Endothelial cell of umbilical vein (primary cell): Measurements from ENCODE around the gene HECTD2. TPM values are rescaled to one million over a fixed set of nuclear protein-coding genes. Genes with fewer than 3 reads are reported as not detected.
A peak's percentile ranks its signal among the peaks of the same experiment; 100 is the strongest.

Source experiments
- BruUV-seq: library from RNA; stranded (reverse); fragments of 400-500 nt; replicated peaks from 2 replicates; lab custom pipeline; 2021; lab: Mats Ljungman, UMichigan
- CTCF ChIA-PET: fragments of 300-600, 350-600 bp; sonication (Branson Sonifier 250); formaldehyde crosslinking; loops from one replicate; lab custom pipeline; 2021; ENCODE audit warnings: antibody characterized with exemption, inconsistent platforms; lab: Charles Lee
- POLR2A ChIA-PET: fragments of 300-600, 350-600 bp; sonication (Branson Sonifier 250); formaldehyde crosslinking; loops from one replicate; lab custom pipeline; 2021; ENCODE audit warnings: antibody characterized with exemption, inconsistent platforms; lab: Charles Lee
- DNase-seq: peaks from one replicate; pipeline ENCODE4 v3.0.0-alpha.2; 2011; ENCODE audit warnings: low read depth, low spot score
- FAIRE-seq: peaks from 2 replicates; lab custom pipeline; 2011; peaks lifted over from hg19 to GRCh38; lab: Jason Lieb, UNC
- H2AFZ ChIP-seq: 2 replicates; pipeline ENCODE4 v1.6.0; 2012; ENCODE audit warnings: low read depth, low read length, control low read depth, inconsistent platforms
- H3K27ac ChIP-seq: 2 replicates; pipeline ENCODE4 v1.5.1; 2011; ENCODE audit warnings: low read depth, mild to moderate bottlenecking, control low read depth, low read length, moderate library complexity; ENCODE audit not compliant: insufficient read depth
- H3K27me3 ChIP-seq, 2 experiments: 2 replicates each; pipeline versions ENCODE4 v1.6.0 to v1.6.1; 2011; ENCODE audit warnings: low read length in 2 of 2, mixed read lengths in 1 of 2; ENCODE audit not compliant: control insufficient read depth in 2 of 2, insufficient read depth in 2 of 2
- H3K36me3 ChIP-seq, 2 experiments: 2 replicates in 1 of 2; 3 replicates in 1 of 2; pipeline ENCODE4 v1.5.1; 2011; ENCODE audit warnings: low read length in 2 of 2, mild to moderate bottlenecking in 1 of 2, moderate library complexity in 1 of 2; ENCODE audit not compliant: control insufficient read depth in 2 of 2, insufficient read depth in 2 of 2; ENCODE audit errors: extremely low read depth in 1 of 2
- H3K4me1 ChIP-seq: 3 replicates; pipeline ENCODE4 v1.5.1; 2011; ENCODE audit warnings: mild to moderate bottlenecking, low read length; ENCODE audit not compliant: control insufficient read depth, insufficient read depth; ENCODE audit errors: extremely low read depth
- H3K4me2 ChIP-seq: 2 replicates; pipeline ENCODE4 v1.6.1; 2011; ENCODE audit warnings: low read length, control low read depth, mixed read lengths; ENCODE audit not compliant: insufficient read depth
- H3K4me3 ChIP-seq, 3 experiments: fragments of 200-600 bp in 1 of 3; sonication (generic), shearing (Covaris generic) in 1 of 3; replicated peaks in 1 of 3; 2 replicates each; pipeline ENCODE4 v1.5.1; 2011 to 2016; ENCODE audit warnings: control low read depth in 3 of 3, low read length in 3 of 3, mild to moderate bottlenecking in 2 of 3, inconsistent platforms in 1 of 3, low read depth in 1 of 3, moderate library complexity in 1 of 3; ENCODE audit not compliant: insufficient read depth in 1 of 3
- H3K79me2 ChIP-seq: 2 replicates; pipeline ENCODE4 v1.6.0; 2012; ENCODE audit warnings: low read length, inconsistent platforms; ENCODE audit not compliant: control insufficient read depth, insufficient read depth
- H3K9ac ChIP-seq: replicated peaks from 2 replicates; pipeline ENCODE3; 2011; ENCODE audit warnings: low read length, control low read depth; ENCODE audit not compliant: insufficient read depth; ENCODE audit errors: extremely low read depth
- H3K9me1 ChIP-seq: replicated peaks from 3 replicates; pipeline ENCODE4 v1.6.0; 2011; ENCODE audit warnings: mild to moderate bottlenecking, low read length; ENCODE audit not compliant: control insufficient read depth, insufficient read depth; ENCODE audit errors: extremely low read depth
- H3K9me3 ChIP-seq: replicated peaks from 2 replicates; pipeline ENCODE4 v1.5.1; 2012; ENCODE audit warnings: low read length, inconsistent platforms; ENCODE audit not compliant: control insufficient read depth, insufficient read depth
- H4K20me1 ChIP-seq: replicated peaks from 2 replicates; pipeline ENCODE3; 2011; ENCODE audit warnings: mild to moderate bottlenecking, low read length; ENCODE audit not compliant: control insufficient read depth, insufficient read depth; ENCODE audit errors: extremely low read depth
- CTCF ChIP-seq, 2 donors: IDR thresholded peaks; 1 replicate in 1 of 2; 2 replicates in 1 of 2; pipeline ENCODE4 v1.5.1; 2011; ENCODE audit warnings: low read length in 2 of 2, mild to moderate bottlenecking in 2 of 2, moderate library complexity in 2 of 2, control low read depth in 1 of 2, inconsistent platforms in 1 of 2, low read depth in 1 of 2; ENCODE audit not compliant: insufficient read depth in 1 of 2; ENCODE audit errors: extremely low read depth in 1 of 2
- EZH2 ChIP-seq: IDR thresholded peaks from 2 replicates; pipeline ENCODE4 v1.6.1; 2012; ENCODE audit warnings: borderline replicate concordance, low read depth, mild to moderate bottlenecking, moderate library complexity, low read length, inconsistent platforms; ENCODE audit not compliant: severe bottlenecking
- FOS ChIP-seq: IDR thresholded peaks from 2 replicates; pipeline ENCODE4 v1.6.1; 2011; ENCODE audit warnings: mild to moderate bottlenecking, low read length, moderate library complexity, borderline replicate concordance; ENCODE audit not compliant: insufficient read depth
- GATA2 ChIP-seq: IDR thresholded peaks from 2 replicates; pipeline ENCODE4 v1.7.0; 2011; ENCODE audit warnings: low read depth, mild to moderate bottlenecking, moderate library complexity, mixed read lengths, low read length; ENCODE audit not compliant: insufficient read length, insufficient read depth
- JUN ChIP-seq: IDR thresholded peaks from 2 replicates; pipeline ENCODE4 v1.6.1; 2011; ENCODE audit warnings: borderline replicate concordance, low read depth; ENCODE audit not compliant: insufficient read length, insufficient read depth
- MYC ChIP-seq: IDR thresholded peaks from one replicate; pipeline ENCODE4 v1.6.1; 2011; ENCODE audit warnings: mild to moderate bottlenecking, low read depth, low read length
- POLR2AphosphoS5 ChIP-seq: IDR thresholded peaks from 2 replicates; pipeline ENCODE4 v1.6.1; 2012; ENCODE audit warnings: low read depth, mild to moderate bottlenecking, control low read depth, low read length, moderate library complexity; ENCODE audit not compliant: insufficient read depth
- dilution Hi-C: fragments of 300-500 bp; cut with MboI; formaldehyde crosslinking; loops from one replicate; pipeline ENCODE4 v1.15.0; 2019; ENCODE audit warnings: low sequenced_read_pairs; ENCODE audit not compliant: extremely low pct_ligation_motif_present
- intact Hi-C: fragments of 100-400 bp; cut with micrococcal nuclease; formaldehyde crosslinking; loops from one replicate; pipeline ENCODE4 v1.10.0; 2022
- polyA plus RNA-seq, 4 experiments: library from polyadenylated mRNA; depleted of rRNA in 3 of 4; stranded (reverse) in 3 of 4; unstranded in 1 of 4; fragments of >200 nt; gene quantifications; 2 replicates each; pipeline versions ENCODE4 v1.2.1 to v1.2.3, GENCODE V29; 2011 to 2012; ENCODE audit warnings: missing spikeins in 1 of 4
- total RNA-seq: library from RNA; stranded (reverse); gene quantifications from 2 replicates; pipeline ENCODE4 v1.2.3, GENCODE V29; 2021

Gene HECTD2
- total and polyA plus RNA-seq, 2 donors (not counting 3 experiments of a cell fraction or from before 2014, with no cell fraction given): 4.2 to 10.7 TPM

GRCh38 chr10:91511549-91512330, 101.6 kb downstream of the HECTD2 start:
- no TSS peak for BruUV-seq
- CTCF ChIA-PET: no interaction called here
- POLR2A ChIA-PET: no interaction called here
- H3K36me3 ChIP-seq: peaks cover 0 to 2% of the 10 kb centered on the region in 2 experiments
- no peaks in the 10 kb centered on the region for H3K9me3 ChIP-seq
- H2AFZ ChIP-seq: no peak overlapping the region
- no peaks in the 10 kb centered on the region for H3K9me1 ChIP-seq
- H3K27me3 ChIP-seq: no peaks in the 10 kb centered on the region
- no peak for TF ChIP-seq EZH2
- TF ChIP-seq FOS: peak; percentile 10
- no peaks in the 10 kb centered on the region for H4K20me1 ChIP-seq
- H3K27ac ChIP-seq: no peak overlapping the region
- H3K9ac ChIP-seq: no peak overlapping the region
- H3K79me2 ChIP-seq: no peaks in the 10 kb centered on the region
- dilution Hi-C loops (no loop called here), intact Hi-C loops (no loop called here)
- no peak overlapping the region for H3K4me2 ChIP-seq
- H3K4me1 ChIP-seq: no peaks in the 10 kb centered on the region
- FAIRE-seq: no peak
- DNase-seq: no peak
- H3K4me3 ChIP-seq: no peak overlapping the region

- H3K4me2 ChIP-seq: no peak overlapping the region
- no peak overlapping the region for H3K9ac ChIP-seq
- POLR2A ChIA-PET: no interaction called here
- TF ChIP-seq POLR2AphosphoS5 (no peak), CTCF (IDR thresholded peaks at IDR 0.05; ENCODE audit: extremely low read depth in 1 of 2, insufficient read depth in 1 of 2, low read depth in 1 of 2, low read length in 2 of 2) (no peak), FOS (no peak), MYC (no peak), JUN (no peak), GATA2 (no peak)
- no peaks in the 10 kb centered on the region for H3K79me2 ChIP-seq
- no TSS peak for BruUV-seq
- intact Hi-C loops (no loop called here), dilution Hi-C loops (no loop called here)
- H2AFZ ChIP-seq: no peak overlapping the region
- H3K4me1 ChIP-seq: no peaks in the 10 kb centered on the region
- CTCF ChIA-PET: interaction anchor here (0.9 kb wide), 1 partner anchor 14 kb away, joined by 3 read pairs; no protein-coding TSS in a partner anchor
- no peak overlapping the region for H3K4me3 ChIP-seq
- no peaks in the 10 kb centered on the region for H3K9me1 ChIP-seq
- DNase-seq (no peak), FAIRE-seq (no peak)
- H3K9me3 ChIP-seq: no peaks in the 10 kb centered on the region
- no peaks in the 10 kb centered on the region for H3K27me3 ChIP-seq
- no peak overlapping the region for H3K27ac ChIP-seq
- no peaks in the 10 kb centered on the region for H4K20me1 ChIP-seq
- H3K36me3 ChIP-seq: peaks cover 0 to 2% of the 10 kb centered on the region in 2 experiments
These were observed 102.3 kb downstream of the HECTD2 start for GRCh38 chr10:91512458-91512857.
